Neural cell (in vitro differentiated cells): ENCODE measurements around the gene RAE1.

Source experiments
- EP300 ChIP-seq: fragments of 450-650 bp; conservative IDR thresholded peaks from 2 replicates; pipeline ENCODE4 v1.6.1; 2014; ENCODE audit warnings: antibody characterized with exemption, mild to moderate bottlenecking, moderate library complexity; ENCODE audit not compliant: poor library complexity, severe bottlenecking
- EZH2 ChIP-seq: fragments of 200-600, 300-800 bp; shearing (Covaris generic), sonication (generic); IDR thresholded peaks from 2 replicates; pipeline ENCODE4 v1.6.1; 2014; ENCODE audit warnings: antibody characterized with exemption, low read length, borderline replicate concordance, mild to moderate bottlenecking; ENCODE audit not compliant: insufficient read depth, poor library complexity, severe bottlenecking
- MXI1 ChIP-seq: fragments of 450-650 bp; conservative IDR thresholded peaks from 2 replicates; pipeline ENCODE4 v1.6.1; 2014; ENCODE audit warnings: antibody characterized with exemption, mild to moderate bottlenecking; ENCODE audit not compliant: poor library complexity, severe bottlenecking
- POLR2AphosphoS5 ChIP-seq: IDR thresholded peaks from 2 replicates; pipeline ENCODE4 v1.6.1; 2012
- RAD21 ChIP-seq: fragments of 450-650 bp; conservative IDR thresholded peaks from 2 replicates; pipeline ENCODE4 v1.6.1; 2014; ENCODE audit warnings: antibody characterized with exemption, mild to moderate bottlenecking, moderate library complexity
- SMC3 ChIP-seq: fragments of 450-650 bp; conservative IDR thresholded peaks from 2 replicates; pipeline ENCODE4 v1.6.1; 2014; ENCODE audit warnings: antibody characterized with exemption, mild to moderate bottlenecking, moderate library complexity; ENCODE audit not compliant: poor library complexity
- TF ChIP-seq, protein P1 (sequence below): fragments of 450-650 bp; IDR thresholded peaks from 2 replicates; pipeline ENCODE4 v1.5.1; 2014; ENCODE audit warnings: antibody characterized with exemption, mild to moderate bottlenecking, moderate library complexity; ENCODE audit not compliant: poor library complexity, severe bottlenecking

DNA sequence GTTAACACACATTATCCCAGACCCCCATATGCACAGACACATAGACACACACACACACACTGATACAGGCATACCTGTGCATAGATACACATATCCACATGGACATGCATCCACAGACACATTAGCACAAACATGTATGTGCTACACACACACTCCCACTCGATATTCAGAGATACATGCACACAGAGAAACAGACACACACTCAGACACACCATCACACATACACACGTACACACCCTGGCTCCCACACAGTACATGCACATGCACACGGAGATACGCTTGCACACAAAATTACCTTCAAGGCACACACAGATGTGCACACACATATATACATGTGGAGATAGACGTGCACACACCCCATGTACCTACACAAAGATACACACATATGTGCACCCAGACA is 59.9 kb downstream of the RAE1 start:
- no peak for TF ChIP-seq SMC3
- no peak for TF ChIP-seq EZH2
- no peak for TF ChIP-seq POLR2AphosphoS5
- TF ChIP-seq, protein P1, sequence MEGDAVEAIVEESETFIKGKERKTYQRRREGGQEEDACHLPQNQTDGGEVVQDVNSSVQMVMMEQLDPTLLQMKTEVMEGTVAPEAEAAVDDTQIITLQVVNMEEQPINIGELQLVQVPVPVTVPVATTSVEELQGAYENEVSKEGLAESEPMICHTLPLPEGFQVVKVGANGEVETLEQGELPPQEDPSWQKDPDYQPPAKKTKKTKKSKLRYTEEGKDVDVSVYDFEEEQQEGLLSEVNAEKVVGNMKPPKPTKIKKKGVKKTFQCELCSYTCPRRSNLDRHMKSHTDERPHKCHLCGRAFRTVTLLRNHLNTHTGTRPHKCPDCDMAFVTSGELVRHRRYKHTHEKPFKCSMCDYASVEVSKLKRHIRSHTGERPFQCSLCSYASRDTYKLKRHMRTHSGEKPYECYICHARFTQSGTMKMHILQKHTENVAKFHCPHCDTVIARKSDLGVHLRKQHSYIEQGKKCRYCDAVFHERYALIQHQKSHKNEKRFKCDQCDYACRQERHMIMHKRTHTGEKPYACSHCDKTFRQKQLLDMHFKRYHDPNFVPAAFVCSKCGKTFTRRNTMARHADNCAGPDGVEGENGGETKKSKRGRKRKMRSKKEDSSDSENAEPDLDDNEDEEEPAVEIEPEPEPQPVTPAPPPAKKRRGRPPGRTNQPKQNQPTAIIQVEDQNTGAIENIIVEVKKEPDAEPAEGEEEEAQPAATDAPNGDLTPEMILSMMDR = no peak
- TF ChIP-seq EP300 = no peak
- TF ChIP-seq RAD21 = no peak
- no peak for TF ChIP-seq MXI1
